ENCODE results near the gene TRIM13. TPM values are rescaled to one million over a fixed set of nuclear protein-coding genes. Genes with fewer than 3 reads are reported as not detected.

Gene TRIM13
- total RNA-seq, 1 donor from 2014 or later: 18.9 TPM

DNA sequence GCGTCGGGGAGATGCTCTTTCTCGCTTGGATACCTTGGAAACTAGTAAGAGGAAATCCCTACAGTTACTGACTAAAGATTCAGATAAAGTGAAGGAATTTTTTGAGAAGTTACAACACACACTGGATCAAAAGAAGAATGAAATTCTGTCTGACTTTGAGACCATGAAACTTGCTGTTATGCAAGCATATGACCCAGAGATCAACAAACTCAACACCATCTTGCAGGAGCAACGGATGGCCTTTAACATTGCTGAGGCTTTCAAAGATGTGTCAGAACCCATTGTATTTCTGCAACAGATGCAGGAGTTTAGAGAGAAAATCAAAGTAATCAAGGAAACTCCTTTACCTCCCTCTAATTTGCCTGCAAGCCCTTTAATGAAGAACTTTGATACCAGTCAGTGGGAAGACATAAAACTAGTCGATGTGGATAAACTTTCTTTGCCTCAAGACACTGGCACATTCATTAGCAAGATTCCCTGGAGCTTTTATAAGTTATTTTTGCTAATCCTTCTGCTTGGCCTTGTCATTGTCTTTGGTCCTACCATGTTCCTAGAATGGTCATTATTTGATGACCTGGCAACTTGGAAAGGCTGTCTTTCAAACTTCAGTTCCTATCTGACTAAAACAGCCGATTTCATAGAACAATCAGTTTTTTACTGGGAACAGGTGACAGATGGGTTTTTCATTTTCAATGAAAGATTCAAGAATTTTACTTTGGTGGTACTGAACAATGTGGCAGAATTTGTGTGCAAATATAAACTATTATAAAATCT lies 15.7 kb downstream of the TRIM13 start:
- peaks cover 70% of the 10 kb centered on the region for H3K36me3 Mint-ChIP-seq (ENCODE audit: low read depth)
- H3K27ac Mint-ChIP-seq: no peak overlapping the region
- no peak for DNase-seq
- H3K27me3 Mint-ChIP-seq: no peaks in the 10 kb centered on the region
- intact Hi-C loops (cut with micrococcal nuclease): no loop called here
- H3K4me3 Mint-ChIP-seq: no peak overlapping the region
- H3K9me3 Mint-ChIP-seq: no peaks in the 10 kb centered on the region
- H3K4me1 Mint-ChIP-seq: peaks cover 14% of the 10 kb centered on the region

DNA sequence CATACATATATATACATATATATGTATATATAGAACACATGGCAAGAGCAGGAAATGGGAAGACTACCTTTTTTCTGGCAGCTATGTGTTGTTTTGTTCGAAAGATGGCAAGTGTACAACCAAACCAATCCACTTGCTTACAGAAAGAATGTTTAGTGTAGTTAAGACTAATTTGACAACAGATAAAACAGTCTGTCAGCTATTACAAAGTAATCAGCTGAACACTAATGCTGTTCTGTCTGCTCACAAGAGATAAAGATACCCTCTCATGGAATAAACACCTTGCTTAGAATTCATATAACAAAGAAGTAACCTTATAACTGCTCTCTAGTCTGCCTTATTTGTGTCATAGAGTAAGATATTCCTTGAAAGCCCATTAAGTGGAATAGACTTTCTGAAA lies 17.5 kb downstream of the TRIM13 start:
- Mint-ChIP-seq H3K27me3 (no peaks in the 10 kb centered on the region), H3K27ac (no peak overlapping the region)

DNA sequence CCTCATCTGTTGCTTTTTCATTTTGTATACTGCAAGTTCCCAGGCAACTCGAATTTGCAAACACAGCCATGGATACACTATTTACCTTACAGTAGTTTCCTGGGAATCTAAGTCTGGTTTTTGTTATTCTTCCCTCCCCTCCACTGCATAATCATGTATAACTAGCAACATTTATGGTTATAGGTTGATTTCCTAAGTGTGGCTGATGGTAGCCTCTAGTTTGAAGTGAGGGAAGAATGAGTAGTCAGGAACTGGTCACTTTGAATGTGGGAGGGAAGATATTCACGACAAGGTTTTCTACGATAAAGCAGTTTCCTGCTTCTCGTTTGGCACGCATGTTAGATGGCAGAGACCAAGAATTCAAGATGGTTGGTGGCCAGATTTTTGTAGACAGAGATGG lies 18.4 kb downstream of the TRIM13 start, which contains the start of gene KCNRG:
KCNRG (plus strand) TSS at position 187 of the 400 bp plus-strand sequence; CDS start at position 237, 50 bp downstream.
- peak within 1 kb of the TSS; percentile 48 for H3K27ac Mint-ChIP-seq
- H3K4me3 Mint-ChIP-seq: no peak within 1 kb of the TSS
- H3K27me3 Mint-ChIP-seq: no peaks in the 10 kb centered on the region
- no peaks in the 10 kb centered on the region for H3K9me3 Mint-ChIP-seq
- peaks cover 74% of the 10 kb centered on the region for H3K36me3 Mint-ChIP-seq (ENCODE audit: low read depth)
- intact Hi-C loops (cut with micrococcal nuclease): no loop called here
- DNase-seq: no peak
- H3K4me1 Mint-ChIP-seq: peaks cover 16% of the 10 kb centered on the region

More for the DNA sequence above, 17.5 kb downstream of the TRIM13 start:
- Mint-ChIP-seq H3K4me1 (peaks cover 16% of the 10 kb centered on the region), H3K4me3 (no peak overlapping the region), H3K36me3 (ENCODE audit: low read depth) (peaks cover 77% of the 10 kb centered on the region), H3K9me3 (no peaks in the 10 kb centered on the region)
- intact Hi-C loops (cut with micrococcal nuclease): no loop called here
- no peak for DNase-seq

DNA sequence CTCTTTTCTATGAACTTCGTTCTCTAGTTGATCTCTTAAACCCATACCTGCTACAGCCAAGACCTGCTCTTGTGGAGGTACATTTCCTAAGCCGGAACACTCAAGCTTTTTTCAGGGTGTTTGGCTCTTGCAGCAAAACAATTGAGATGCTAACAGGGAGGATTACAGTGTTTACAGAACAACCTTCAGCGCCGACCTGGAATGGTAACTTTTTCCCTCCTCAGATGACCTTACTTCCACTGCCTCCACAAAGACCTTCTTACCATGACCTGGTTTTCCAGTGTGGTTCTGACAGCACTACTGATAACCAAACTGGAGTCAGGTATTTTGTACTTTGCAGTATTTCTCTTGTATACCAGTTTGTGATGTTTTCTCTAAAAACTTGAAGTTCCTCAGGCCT lies 18.9 kb downstream of the TRIM13 start:
- Mint-ChIP-seq H3K36me3 (ENCODE audit: low read depth) (peaks cover 74% of the 10 kb centered on the region), H3K27me3 (no peaks in the 10 kb centered on the region), H3K9me3 (no peaks in the 10 kb centered on the region), H3K4me3 (no peak overlapping the region), H3K27ac (peak overlapping the region; percentile 48), H3K4me1 (peaks cover 16% of the 10 kb centered on the region)
- intact Hi-C loops (cut with micrococcal nuclease): no loop called here
- no peak for DNase-seq

DNA sequence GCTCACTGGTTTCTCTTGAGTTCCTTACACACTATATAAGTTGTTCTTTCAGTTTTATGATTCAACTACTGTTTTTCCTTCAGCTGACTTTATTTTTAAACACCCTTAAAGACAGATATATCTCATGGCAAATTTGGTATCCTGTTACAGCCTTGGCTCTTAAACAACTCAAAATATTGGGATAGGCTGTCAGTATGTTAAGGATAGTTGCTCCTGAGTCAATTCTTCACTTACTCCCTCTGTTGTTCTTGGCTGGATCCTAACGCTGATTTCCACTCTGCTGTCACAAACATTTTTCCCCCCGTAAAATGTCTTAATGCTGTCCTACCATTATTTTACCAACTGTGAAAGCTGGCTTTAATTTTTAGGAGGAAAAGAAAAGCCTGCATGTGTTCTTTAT lies 19.6 kb downstream of the TRIM13 start:
- Mint-ChIP-seq H3K4me3 (no peak overlapping the region), H3K4me1 (peaks cover 16% of the 10 kb centered on the region), H3K27me3 (no peaks in the 10 kb centered on the region), H3K36me3 (ENCODE audit: low read depth) (peaks cover 67% of the 10 kb centered on the region), H3K9me3 (no peaks in the 10 kb centered on the region), H3K27ac (no peak overlapping the region)
- intact Hi-C loops (cut with micrococcal nuclease): no loop called here
- no peak for DNase-seq

DNA sequence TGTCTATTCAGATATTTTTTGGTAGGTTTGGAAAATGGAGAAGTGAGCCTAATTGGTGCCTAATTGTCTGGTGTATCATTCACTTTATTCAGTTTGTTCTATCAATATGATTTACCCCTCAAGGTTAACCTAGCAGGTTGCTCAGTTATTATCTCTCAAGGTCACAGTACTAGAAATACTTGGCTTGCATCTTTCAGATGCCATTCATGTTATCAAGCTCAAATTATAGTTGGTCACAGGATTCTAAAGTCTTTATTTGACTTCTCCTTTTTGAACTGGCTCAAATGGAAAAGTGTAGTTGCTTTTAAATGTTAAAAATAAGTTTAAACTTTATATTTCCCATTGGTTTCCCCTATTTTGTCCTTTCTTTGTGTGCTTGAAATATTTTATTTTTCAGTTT lies 21.0 kb downstream of the TRIM13 start:
- peaks cover 53% of the 10 kb centered on the region for H3K36me3 Mint-ChIP-seq (ENCODE audit: low read depth)
- intact Hi-C loops (cut with micrococcal nuclease): no loop called here
- H3K9me3 Mint-ChIP-seq: no peaks in the 10 kb centered on the region
- no peak overlapping the region for H3K4me3 Mint-ChIP-seq
- DNase-seq: no peak
- H3K27ac Mint-ChIP-seq: no peak overlapping the region
- no peaks in the 10 kb centered on the region for H3K27me3 Mint-ChIP-seq
- peaks cover 16% of the 10 kb centered on the region for H3K4me1 Mint-ChIP-seq

DNA sequence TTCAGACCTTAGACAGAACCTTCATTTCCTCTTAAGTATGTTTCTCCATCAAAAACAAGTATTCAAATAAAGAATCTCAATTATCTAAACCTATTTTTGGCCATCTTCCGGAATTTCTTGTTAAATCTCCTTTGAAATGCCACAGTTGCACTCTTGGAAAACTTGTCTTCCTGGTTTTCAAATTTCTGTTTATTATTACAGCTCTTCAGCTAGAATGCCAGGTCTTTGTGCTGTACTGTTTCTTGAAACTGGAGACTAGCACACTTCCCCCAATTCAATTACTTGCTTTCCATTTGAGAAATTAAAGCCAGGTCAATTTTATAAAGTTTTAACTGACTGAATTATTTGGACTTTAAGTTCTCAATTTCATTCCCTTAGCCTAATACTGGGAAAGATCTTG lies 28.6 kb downstream of the TRIM13 start:
- Mint-ChIP-seq H3K27ac (no peak overlapping the region), H3K27me3 (no peaks in the 10 kb centered on the region), H3K4me3 (no peak overlapping the region), H3K36me3 (ENCODE audit: low read depth) (peaks cover 49% of the 10 kb centered on the region), H3K9me3 (no peaks in the 10 kb centered on the region), H3K4me1 (peaks cover 10% of the 10 kb centered on the region)
- DNase-seq: no peak
- intact Hi-C loops (cut with micrococcal nuclease): no loop called here

DNA sequence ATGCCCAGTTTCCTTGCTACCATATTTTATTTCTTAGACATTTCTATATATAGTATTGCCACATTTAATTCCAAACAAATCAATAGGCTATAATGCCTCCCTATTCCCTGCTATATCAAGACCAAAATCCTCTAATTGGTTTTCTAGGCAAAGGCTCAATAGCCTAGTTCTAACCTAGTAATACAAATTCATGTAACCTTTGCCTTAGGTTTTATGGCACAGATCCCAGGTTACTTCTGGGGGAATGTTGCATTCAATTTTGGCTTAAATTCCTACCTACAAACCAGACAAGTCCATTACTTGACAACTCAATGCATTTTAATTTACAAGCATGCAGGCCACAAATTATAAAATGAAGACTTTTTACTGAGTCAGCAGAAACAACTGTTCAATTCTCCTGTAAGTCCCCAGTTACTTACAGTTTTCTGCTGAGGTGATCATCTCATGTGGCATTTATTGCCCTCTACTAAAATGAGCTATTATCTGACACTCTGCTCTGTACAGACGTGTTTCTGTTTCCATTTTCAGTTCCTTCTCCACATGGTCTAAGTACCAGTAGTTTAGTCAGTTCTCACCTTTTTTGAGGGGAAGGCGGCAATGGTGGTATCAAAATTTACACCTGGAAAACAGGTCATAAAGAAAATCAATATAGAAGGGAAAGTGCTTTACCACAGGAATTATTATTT lies 30.1 kb downstream of the TRIM13 start:
- DNase-seq: no peak
- Mint-ChIP-seq H3K27me3 (no peaks in the 10 kb centered on the region), H3K4me1 (peaks cover 10% of the 10 kb centered on the region), H3K9me3 (no peaks in the 10 kb centered on the region), H3K36me3 (ENCODE audit: low read depth) (peaks cover 46% of the 10 kb centered on the region), H3K27ac (no peak overlapping the region), H3K4me3 (no peak overlapping the region)
- intact Hi-C loops (cut with micrococcal nuclease): no loop called here

DNA sequence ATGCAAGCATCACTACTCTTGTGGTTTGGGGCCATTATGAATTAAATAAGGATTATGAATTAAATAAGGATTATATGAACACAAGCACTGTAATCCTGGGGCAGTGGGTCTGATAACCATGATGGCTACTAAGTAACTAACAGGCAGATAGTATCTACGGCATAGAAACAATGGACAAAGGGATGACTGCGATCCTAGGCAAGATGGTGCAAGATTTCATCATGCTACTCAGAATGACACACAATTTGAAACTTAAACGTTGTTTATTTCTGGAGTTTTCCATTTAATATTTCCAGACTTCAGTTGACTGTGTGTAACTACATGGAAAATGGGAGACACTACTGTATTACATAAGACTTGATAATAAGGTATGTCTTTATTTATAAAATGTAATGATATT lies 33.5 kb downstream of the TRIM13 start:
- Mint-ChIP-seq H3K9me3 (no peaks in the 10 kb centered on the region), H3K27ac (no peak overlapping the region), H3K4me3 (no peak overlapping the region), H3K36me3 (ENCODE audit: low read depth) (peaks cover 29% of the 10 kb centered on the region), H3K4me1 (peaks cover 10% of the 10 kb centered on the region), H3K27me3 (no peaks in the 10 kb centered on the region)
- intact Hi-C loops (cut with micrococcal nuclease): no loop called here
- DNase-seq: no peak

DNA sequence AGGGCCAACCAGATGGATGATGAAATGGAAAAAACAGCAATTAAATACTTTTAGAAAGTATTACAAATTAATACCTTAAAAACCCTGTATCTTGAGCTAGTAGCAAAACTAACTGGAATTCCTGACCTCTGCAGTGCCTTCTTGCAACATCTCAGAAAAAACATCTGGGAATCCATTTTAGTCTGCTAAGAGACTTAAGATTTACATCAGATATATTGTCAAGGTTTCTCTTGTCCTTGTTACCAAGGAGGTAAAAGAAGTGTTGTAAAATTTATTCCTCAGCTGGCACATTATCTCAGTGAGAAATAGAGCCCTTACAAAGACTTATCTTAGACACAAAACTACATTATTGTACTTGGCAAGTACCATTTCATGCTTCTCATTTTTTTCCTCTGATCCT lies 36.9 kb downstream of the TRIM13 start:
- intact Hi-C loops (cut with micrococcal nuclease): no loop called here
- no peak for DNase-seq
- H3K27me3 Mint-ChIP-seq: no peaks in the 10 kb centered on the region
- no peak overlapping the region for H3K27ac Mint-ChIP-seq
- no peak overlapping the region for H3K4me3 Mint-ChIP-seq
- H3K9me3 Mint-ChIP-seq: no peaks in the 10 kb centered on the region
- peaks cover 3% of the 10 kb centered on the region for H3K4me1 Mint-ChIP-seq
- H3K36me3 Mint-ChIP-seq (ENCODE audit: low read depth): peaks cover 5% of the 10 kb centered on the region

DNA sequence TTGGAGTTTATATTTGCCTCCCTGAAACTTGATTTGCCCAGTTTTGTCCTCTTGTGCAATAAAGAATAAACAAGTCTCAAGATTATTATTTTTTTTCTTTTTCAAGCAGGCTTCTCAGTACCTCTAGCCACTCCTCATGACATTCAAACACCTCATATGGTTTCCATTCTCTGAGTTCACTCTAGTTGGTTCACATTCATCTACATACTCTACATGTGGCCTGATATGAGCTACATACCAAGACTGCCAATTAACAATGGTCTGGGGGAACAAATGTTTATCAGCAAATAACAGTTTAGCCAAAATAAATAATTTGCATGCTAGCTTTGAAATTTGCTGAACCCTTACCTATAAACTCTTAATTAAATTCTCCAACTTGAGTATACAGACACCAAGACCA lies 40.9 kb downstream of the TRIM13 start:
- intact Hi-C loops (cut with micrococcal nuclease): no loop called here
- H3K4me1 Mint-ChIP-seq: no peaks in the 10 kb centered on the region
- H3K27me3 Mint-ChIP-seq: no peaks in the 10 kb centered on the region
- no peak overlapping the region for H3K4me3 Mint-ChIP-seq
- no peaks in the 10 kb centered on the region for H3K9me3 Mint-ChIP-seq
- no peak for DNase-seq
- H3K36me3 Mint-ChIP-seq (ENCODE audit: low read depth): peaks cover 14% of the 10 kb centered on the region
- H3K27ac Mint-ChIP-seq: no peak overlapping the region

DNA sequence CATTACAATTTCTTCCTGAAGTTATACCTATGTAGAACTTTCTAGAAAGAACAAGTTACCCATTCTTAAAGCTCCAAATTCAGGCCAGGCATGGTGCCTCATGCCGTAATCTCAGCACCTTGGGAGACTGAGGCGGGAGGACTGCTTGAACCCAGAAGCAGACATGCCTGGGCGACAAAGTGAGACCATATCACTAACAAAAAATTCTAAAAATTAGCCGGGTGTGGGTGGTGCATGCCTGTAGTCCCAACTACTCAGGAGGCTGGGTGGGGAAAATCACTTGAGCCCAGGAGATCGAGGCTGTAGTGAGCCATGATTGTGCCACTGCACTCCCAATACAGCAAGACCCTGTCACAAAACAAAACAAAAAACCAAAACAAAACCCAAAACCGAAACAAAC lies 41.4 kb downstream of the TRIM13 start:
- Mint-ChIP-seq H3K27me3 (no peaks in the 10 kb centered on the region), H3K4me3 (no peak overlapping the region), H3K36me3 (ENCODE audit: low read depth) (peaks cover 18% of the 10 kb centered on the region), H3K27ac (no peak overlapping the region), H3K9me3 (no peaks in the 10 kb centered on the region), H3K4me1 (no peaks in the 10 kb centered on the region)
- intact Hi-C loops (cut with micrococcal nuclease): no loop called here
- DNase-seq: no peak

DNA sequence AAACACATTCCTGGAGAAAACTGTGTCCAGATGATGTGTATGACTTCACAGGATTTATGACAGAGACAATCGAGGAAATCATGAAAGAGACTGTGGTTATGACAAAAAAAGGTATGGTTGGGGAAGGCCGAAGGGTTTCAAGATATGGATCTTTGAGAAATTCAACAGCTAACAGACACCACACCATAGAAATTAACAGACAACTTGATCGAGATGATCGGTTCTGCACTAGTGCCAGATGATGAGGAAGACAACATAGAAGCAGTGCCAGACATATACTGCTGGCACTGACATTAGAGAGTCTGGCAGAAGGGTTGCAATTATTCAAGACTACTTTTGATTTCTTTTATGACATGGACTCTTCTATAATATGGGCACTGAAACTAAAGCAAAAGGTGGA lies 55.6 kb downstream of the TRIM13 start:
- no peak for DNase-seq

DNA sequence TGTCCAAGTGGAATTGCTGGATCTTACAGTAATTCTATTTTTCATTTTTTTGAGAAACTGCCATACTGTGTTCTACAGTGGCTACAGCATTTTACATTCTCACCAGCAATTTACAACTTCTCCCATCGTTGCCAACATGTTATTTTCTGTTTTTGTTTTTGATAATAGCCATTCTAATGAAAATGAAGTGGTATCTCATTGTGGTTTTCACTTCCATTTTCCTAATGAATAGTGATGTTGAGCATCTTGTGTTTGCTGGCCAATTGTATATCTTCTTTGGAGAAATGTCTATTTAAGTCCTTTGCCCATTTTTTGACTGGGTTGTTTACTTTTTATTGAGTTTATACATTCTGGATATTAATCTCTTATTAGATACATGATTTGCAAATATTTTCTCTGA lies 57.0 kb downstream of the TRIM13 start:
- intact Hi-C loops (cut with micrococcal nuclease): no loop called here
- no peaks in the 10 kb centered on the region for H3K9me3 Mint-ChIP-seq
- DNase-seq: no peak
- no peak overlapping the region for H3K4me3 Mint-ChIP-seq
- peaks cover 54% of the 10 kb centered on the region for H3K36me3 Mint-ChIP-seq (ENCODE audit: low read depth)
- H3K27ac Mint-ChIP-seq: no peak overlapping the region
- H3K27me3 Mint-ChIP-seq: no peaks in the 10 kb centered on the region
- H3K4me1 Mint-ChIP-seq: peaks cover 31% of the 10 kb centered on the region

More for the DNA sequence above, 55.6 kb downstream of the TRIM13 start:
- Mint-ChIP-seq H3K4me1 (peaks cover 26% of the 10 kb centered on the region), H3K9me3 (no peaks in the 10 kb centered on the region), H3K27ac (peak overlapping the region; percentile 1), H3K4me3 (no peak overlapping the region), H3K36me3 (ENCODE audit: low read depth) (peaks cover 47% of the 10 kb centered on the region), H3K27me3 (no peaks in the 10 kb centered on the region)
- intact Hi-C loops (cut with micrococcal nuclease): no loop called here
